ENCODE data around the gene SOAT2. TPM values are rescaled to one million over a fixed set of nuclear protein-coding genes. Genes with fewer than 3 reads are reported as not detected.
A peak's percentile ranks its signal among the peaks of the same experiment; 100 is the strongest.
"Not testable (repeated sequence)": the region's sequence is repeated elsewhere in the genome, so short reads cannot be mapped to it uniquely, and the experiment has no call there.

SOAT2 gene
- polyA plus RNA-seq, 1 experiment, result not detected

GRCh38 chr12:53090105-53090504 lies 13.2 kb upstream of the SOAT2 start:
- no peak for TF ChIP-seq CTCF (IDR thresholded peaks at IDR 0.05; ENCODE audit: low read depth, low read length)
- DNase-seq (ENCODE audit: low read depth, low spot score), result no peak
- Histone ChIP-seq H3K27me3 (ENCODE audit: control insufficient read depth, insufficient read depth, low read length) (no peaks in the 10 kb centered on the region), H3K4me3 (ENCODE audit: low read depth, low read length) (no peak overlapping the region), H3K9me3 (ENCODE audit: control insufficient read depth, insufficient read depth, low read length) (no peaks in the 10 kb centered on the region), H3K27ac (ENCODE audit: low read depth, low read length) (no peak overlapping the region)
- CTCF ChIA-PET, result interaction anchor here (1.3 kb wide), 1 partner anchor 24 kb away, joined by 6 read pairs; no protein-coding TSS in a partner anchor
- POLR2A ChIA-PET, result interaction anchor here (0.7 to 1.1 kb wide), 2 partner anchors 11 kb away, joined by 4 to 6 read pairs; partner anchors contain the start of gene SPRYD3

- H3K27me3 ChIP-seq (ENCODE audit: control insufficient read depth, insufficient read depth, low read length), result no peaks in the 10 kb centered on the region
- ChIA-PET POLR2A (interaction anchor here (1.1 kb wide), 1 partner anchor 11 kb away, joined by 6 read pairs; the partner anchor contains the start of gene SPRYD3), CTCF (interaction anchor here (0.7 to 1.3 kb wide), 3 partner anchors 25 to 231 kb away, joined by 4 to 6 read pairs (median 5); partner anchors contain the start of gene AAAS)
- H3K9me3 ChIP-seq (ENCODE audit: control insufficient read depth, insufficient read depth, low read length), result no peaks in the 10 kb centered on the region
- TF ChIP-seq CTCF (IDR thresholded peaks at IDR 0.05; ENCODE audit: low read depth, low read length), result no peak
- no peak for DNase-seq (ENCODE audit: low read depth, low spot score)
- no peak overlapping the region for H3K27ac ChIP-seq (ENCODE audit: low read depth, low read length)
- H3K4me3 ChIP-seq (ENCODE audit: low read depth, low read length), result no peak overlapping the region
Observed at GRCh38 chr12:53090554-53090953, 12.7 kb upstream of the SOAT2 start.

- Histone ChIP-seq H3K27ac (ENCODE audit: low read depth, low read length) (no peak overlapping the region), H3K4me3 (ENCODE audit: low read depth, low read length) (no peak overlapping the region), H3K9me3 (ENCODE audit: control insufficient read depth, insufficient read depth, low read length) (no peaks in the 10 kb centered on the region), H3K27me3 (ENCODE audit: control insufficient read depth, insufficient read depth, low read length) (no peaks in the 10 kb centered on the region)
- TF ChIP-seq CTCF (IDR thresholded peaks at IDR 0.05; ENCODE audit: low read depth, low read length), result no peak
- POLR2A ChIA-PET, result no interaction called here
- CTCF ChIA-PET, result interaction anchor here (1.1 kb wide), 1 partner anchor 68 kb away, joined by 3 read pairs; no protein-coding TSS in a partner anchor
- no peak for DNase-seq (ENCODE audit: low read depth, low spot score)
Observed at GRCh38 chr12:53091756-53092155, 11.5 kb upstream of the SOAT2 start.

- POLR2A ChIA-PET, result interaction anchor here (1.1 to 1.8 kb wide), 4 partner anchors 13 to 227 kb away, joined by 3 to 17 read pairs (median 4); partner anchors contain the start of genes AAAS and SPRYD3
- H3K27ac ChIP-seq (ENCODE audit: low read depth, low read length), result peak overlapping the region; percentile 43
- CTCF ChIA-PET, result interaction anchor here (0.8 to 2.5 kb wide), 5 partner anchors 13 to 227 kb away, joined by 3 to 9 read pairs (median 4); partner anchors contain the start of gene AAAS
- no peaks in the 10 kb centered on the region for H3K9me3 ChIP-seq (ENCODE audit: control insufficient read depth, insufficient read depth, low read length)
- no peak for DNase-seq (ENCODE audit: low read depth, low spot score)
- no peak for TF ChIP-seq CTCF (IDR thresholded peaks at IDR 0.05; ENCODE audit: low read depth, low read length)
- H3K27me3 ChIP-seq (ENCODE audit: control insufficient read depth, insufficient read depth, low read length), result no peaks in the 10 kb centered on the region
- H3K4me3 ChIP-seq (ENCODE audit: low read depth, low read length), result no peak overlapping the region
Observed at GRCh38 chr12:53093777-53094393, 9.4 kb upstream of the SOAT2 start.

GRCh38 chr12:53094394-53094787 lies 8.9 kb upstream of the SOAT2 start:
- POLR2A ChIA-PET, result interaction anchor here (1.1 to 1.8 kb wide), 4 partner anchors 13 to 227 kb away, joined by 3 to 17 read pairs (median 4); partner anchors contain the start of genes AAAS and SPRYD3

GRCh38 chr12:53094796-53095595 lies 8.3 kb upstream of the SOAT2 start:
- H3K27ac ChIP-seq (ENCODE audit: low read depth, low read length); H3K9me3 ChIP-seq (ENCODE audit: control insufficient read depth, insufficient read depth, low read length); H3K27me3 ChIP-seq (ENCODE audit: control insufficient read depth, insufficient read depth, low read length); H3K4me3 ChIP-seq (ENCODE audit: low read depth, low read length); DNase-seq (ENCODE audit: low read depth, low spot score): not testable (repeated sequence)
- POLR2A ChIA-PET, result interaction anchor here (1.1 to 1.8 kb wide), 3 partner anchors 14 to 226 kb away, joined by 3 to 17 read pairs (median 4); partner anchors contain the start of genes AAAS and SPRYD3
- CTCF ChIA-PET, result interaction anchor here (1.9 to 2.5 kb wide), 2 partner anchors 29 to 102 kb away, joined by 6 to 9 read pairs; no protein-coding TSS in a partner anchor

More at GRCh38 chr12:53094394-53094787, 8.9 kb upstream of the SOAT2 start:
- Histone ChIP-seq H3K4me3 (ENCODE audit: low read depth, low read length) (no peak overlapping the region), H3K27me3 (ENCODE audit: control insufficient read depth, insufficient read depth, low read length) (no peaks in the 10 kb centered on the region), H3K27ac (ENCODE audit: low read depth, low read length) (peak overlapping the region; percentile 43), H3K9me3 (ENCODE audit: control insufficient read depth, insufficient read depth, low read length) (no peaks in the 10 kb centered on the region)
- no peak for DNase-seq (ENCODE audit: low read depth, low spot score)
- CTCF ChIA-PET, result interaction anchor here (0.8 to 2.5 kb wide), 5 partner anchors 13 to 227 kb away, joined by 3 to 9 read pairs (median 4); partner anchors contain the start of gene AAAS
- TF ChIP-seq CTCF (IDR thresholded peaks at IDR 0.05; ENCODE audit: low read depth, low read length), result no peak

GRCh38 chr12:53095596-53095895 lies 7.7 kb upstream of the SOAT2 start:
- DNase-seq (ENCODE audit: low read depth, low spot score); POLR2A ChIA-PET; H3K27ac ChIP-seq (ENCODE audit: low read depth, low read length); H3K9me3 ChIP-seq (ENCODE audit: control insufficient read depth, insufficient read depth, low read length); H3K27me3 ChIP-seq (ENCODE audit: control insufficient read depth, insufficient read depth, low read length); H3K4me3 ChIP-seq (ENCODE audit: low read depth, low read length): not testable (repeated sequence)
- CTCF ChIA-PET, result interaction anchor here (0.5 to 2.5 kb wide), 2 partner anchors 17 to 29 kb away, joined by 6 to 9 read pairs; no protein-coding TSS in a partner anchor
